A204.1 (cell line): Measurements from ENCODE around the gene SORCS2.

Source experiments
- FAIRE-seq: peaks from 2 replicates; lab custom pipeline; 2012; peaks lifted over from hg19 to GRCh38; lab: Jason Lieb, UNC

Gene SORCS2

DNA sequence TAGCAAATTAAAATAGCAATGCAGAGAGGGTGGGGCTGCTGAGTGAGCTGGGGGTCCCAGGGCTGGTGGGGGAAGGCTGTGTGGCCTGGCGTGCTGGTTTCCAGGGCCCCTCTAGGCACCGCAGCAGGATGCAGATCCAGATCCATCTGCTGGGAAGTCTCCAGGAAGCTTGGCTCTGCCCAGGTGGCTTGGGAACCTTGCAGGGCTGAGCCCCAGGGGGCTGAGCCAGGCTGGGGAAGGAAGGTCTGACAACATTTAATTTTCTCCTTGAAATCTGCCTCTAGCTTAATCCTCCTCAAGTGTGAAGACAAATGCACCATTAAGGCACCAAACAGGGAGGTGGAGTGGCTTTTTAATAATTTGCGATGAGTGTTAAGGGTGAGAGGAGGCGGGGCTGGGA lies 31.7 kb downstream of the SORCS2 start:
- no peak for FAIRE-seq

- no peak for FAIRE-seq
Measured at GRCh38 chr4:7224878-7225533, 32.7 kb downstream of the SORCS2 start.

- no peak for FAIRE-seq
Measured at GRCh38 chr4:7226439-7226838, 34.1 kb downstream of the SORCS2 start.

DNA sequence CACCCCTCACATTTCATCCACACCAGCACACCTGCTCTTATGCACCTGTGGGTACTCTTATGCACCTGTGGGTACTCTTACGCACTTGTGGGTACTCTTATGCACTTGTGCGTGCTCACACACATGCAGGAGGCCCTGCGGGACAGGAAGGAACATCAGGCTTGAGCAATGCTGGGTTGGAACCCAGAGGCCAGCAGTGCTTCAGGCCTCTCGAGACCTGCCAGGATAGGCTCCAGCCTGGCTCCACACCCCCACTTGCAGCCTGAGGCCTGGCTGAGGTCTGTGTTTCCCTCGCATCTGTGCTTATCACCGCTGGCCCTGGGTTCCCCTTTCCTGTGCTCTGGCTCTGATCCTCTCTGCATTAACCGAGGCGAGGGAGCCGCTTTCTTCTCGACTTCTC lies 34.7 kb downstream of the SORCS2 start:
- no peak for FAIRE-seq

- no peak for FAIRE-seq
Measured at GRCh38 chr4:7228734-7229133, 36.4 kb downstream of the SORCS2 start.

DNA sequence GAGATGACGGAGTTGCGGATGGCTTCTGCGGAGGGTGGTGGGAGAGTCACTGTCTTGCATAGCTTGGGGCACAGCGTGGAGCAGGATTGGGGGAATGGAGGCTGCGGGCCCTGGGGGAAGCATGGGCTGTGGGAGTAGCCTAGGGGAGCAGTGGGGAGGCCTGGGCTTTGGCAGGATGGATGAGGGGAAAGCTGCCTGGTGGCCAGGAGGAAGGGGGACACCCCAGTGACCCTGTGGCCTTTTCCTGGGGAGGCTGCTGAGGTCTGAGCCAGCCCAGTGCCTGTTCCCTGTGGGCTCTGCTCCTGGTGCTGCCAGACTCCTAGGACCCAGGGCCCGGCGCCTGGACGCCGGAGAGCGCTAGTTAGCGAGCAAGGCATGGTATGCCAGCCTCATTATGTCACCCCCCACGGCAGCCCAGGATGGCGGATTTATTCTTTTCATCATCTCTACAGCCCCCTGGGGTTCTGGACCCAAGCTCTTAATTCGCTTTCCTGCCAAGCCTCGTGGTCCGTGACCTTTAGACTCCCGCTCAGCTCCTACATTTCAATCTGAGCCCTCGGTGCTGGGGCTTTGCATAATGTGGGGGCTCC lies 39.8 kb downstream of the SORCS2 start:
- FAIRE-seq = no peak

GRCh38 chr4:7233006-7233580 lies 40.8 kb downstream of the SORCS2 start:
- no peak for FAIRE-seq

GRCh38 chr4:7233601-7234000 lies 41.3 kb downstream of the SORCS2 start:
- no peak for FAIRE-seq

GRCh38 chr4:7234355-7235029 lies 42.2 kb downstream of the SORCS2 start:
- no peak for FAIRE-seq

GRCh38 chr4:7235030-7235380 lies 42.7 kb downstream of the SORCS2 start:
- no peak for FAIRE-seq

DNA sequence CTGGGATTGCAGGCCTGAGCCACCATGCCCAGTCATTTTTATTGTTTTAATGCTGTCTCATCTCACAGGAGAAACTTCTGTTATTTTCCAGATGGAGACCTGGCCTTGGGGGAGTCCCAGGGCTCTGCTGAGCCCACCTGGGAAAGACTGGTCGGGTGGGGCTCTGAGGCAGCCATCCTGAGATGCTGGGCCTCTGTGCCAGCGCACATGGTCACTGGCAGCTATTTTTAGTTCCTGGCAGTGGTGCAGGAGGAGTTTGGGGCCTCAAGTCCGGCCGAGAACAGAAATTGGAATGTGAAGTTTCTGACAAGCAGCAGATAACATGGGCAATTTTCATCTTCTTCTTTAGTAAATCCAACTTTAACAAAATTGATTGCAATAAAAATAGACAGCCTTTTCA lies 44.5 kb downstream of the SORCS2 start:
- FAIRE-seq = no peak

DNA sequence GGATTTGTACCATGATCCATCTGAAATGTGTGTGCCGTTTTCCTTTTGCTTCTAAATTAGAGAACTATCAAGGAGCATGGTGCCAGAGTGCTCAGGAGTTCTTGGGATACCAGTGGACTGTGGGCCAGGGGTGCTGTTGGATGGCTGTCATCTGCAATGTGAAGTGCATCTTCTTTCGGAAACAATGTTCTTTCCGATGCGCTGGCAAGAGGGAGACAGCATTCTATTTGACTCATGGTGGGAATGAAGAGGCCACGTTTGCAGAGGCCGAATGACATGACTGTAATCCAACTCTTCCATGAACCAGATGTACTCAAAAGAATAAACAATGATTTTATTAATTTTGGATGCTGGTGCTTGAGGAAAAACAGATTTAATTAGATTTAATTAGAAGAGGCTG lies 45.5 kb downstream of the SORCS2 start:
- FAIRE-seq = no peak

- FAIRE-seq = no peak
Measured at GRCh38 chr4:7238300-7238960, 46.1 kb downstream of the SORCS2 start.

- FAIRE-seq = no peak
Measured at GRCh38 chr4:7239101-7239820, 46.9 kb downstream of the SORCS2 start.

DNA sequence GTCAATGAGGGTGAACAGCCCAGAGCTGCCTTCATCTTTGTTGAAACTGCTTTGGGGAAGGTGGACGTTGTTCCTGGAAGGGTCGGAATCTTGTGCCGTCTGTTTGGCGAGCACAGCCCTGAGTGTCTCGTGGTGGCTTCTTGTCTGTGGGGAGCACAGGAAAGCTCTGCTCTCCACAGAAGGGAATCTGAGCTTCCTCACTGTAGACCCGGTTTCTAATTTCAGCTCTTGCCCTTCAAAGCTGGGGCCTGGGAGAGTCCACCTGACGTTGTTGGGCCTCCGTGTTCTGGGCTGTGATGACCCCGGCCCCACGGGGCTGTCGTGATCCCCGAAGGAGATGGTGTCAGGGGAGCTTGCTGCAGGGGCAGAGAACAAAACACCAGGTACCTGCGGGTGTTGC lies 47.5 kb downstream of the SORCS2 start:
- no peak for FAIRE-seq

DNA sequence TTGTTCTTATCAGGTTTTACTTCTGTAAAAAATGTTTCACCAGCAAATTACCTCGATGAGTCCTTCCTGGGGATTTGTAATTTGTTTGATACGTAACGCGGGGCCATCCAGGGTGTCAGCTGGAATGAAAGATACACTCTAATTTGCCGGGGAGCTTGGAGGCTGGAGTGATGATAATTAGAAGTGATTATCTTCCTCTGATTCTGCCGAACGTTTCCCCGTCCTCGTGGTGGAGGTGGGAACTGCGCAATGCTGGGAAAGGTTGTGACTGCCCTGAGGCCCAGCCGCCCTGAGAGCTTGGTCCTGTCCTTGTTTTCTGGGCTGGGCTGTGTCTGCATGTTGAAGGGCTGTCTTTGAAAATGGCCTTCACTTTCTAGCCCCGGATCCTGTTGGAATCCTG lies 48.0 kb downstream of the SORCS2 start:
- no peak for FAIRE-seq

- FAIRE-seq = no peak
Measured at GRCh38 chr4:7241597-7242125, 49.3 kb downstream of the SORCS2 start.

DNA sequence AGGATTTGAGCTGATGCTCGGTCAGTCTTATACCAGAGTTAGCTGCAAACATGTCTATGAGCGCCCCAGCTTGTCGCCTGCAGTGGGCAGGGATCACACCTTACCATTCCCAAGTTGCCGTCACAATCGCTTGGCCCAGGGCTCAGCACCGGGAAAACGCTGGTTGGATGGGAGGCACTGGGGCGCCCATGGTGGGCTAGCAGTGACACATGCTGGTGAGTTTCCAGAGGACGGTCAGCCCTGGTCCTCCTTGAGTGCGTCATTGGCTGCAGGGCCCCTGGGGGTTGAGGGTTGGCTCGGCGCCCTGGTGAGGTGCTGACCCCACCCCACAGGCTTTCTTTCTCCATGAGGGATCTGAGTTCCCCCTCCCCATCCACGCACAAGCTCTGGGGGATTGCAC lies 50.4 kb downstream of the SORCS2 start:
- FAIRE-seq = no peak

DNA sequence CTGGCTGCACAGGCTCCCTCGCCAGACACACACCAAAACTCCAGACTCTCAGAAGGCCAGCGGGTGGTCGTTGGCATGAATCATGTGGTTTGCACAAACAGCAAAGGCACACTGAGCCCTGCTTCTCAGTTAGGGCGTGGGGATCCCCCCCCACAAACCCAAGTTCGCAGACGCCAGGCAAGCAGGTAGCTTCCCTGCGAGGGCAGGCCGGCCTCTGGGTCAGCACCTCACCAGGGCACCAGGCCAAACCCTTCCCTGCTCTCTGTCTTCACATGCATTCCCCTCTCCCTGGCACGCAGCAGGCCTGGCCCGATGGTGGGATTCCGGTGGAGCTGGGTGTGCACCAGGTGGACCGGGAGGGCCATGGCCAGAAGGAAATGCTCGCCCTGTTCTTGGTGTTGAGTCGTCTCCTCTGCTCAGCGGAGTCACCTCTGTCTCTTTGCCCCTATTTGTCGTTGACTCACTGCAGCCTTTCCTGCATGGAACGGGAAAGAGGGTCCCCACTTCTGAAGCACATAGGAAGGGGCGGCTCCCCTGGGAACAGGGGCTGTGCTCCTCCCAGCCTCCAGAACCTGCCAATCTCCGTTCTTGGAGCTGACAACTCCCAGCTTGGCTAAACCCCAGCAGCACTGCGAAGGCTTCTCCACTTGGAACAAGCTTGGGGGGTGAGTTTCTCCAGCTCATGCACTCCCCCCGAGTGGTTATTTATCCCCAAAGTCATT lies 51.4 kb downstream of the SORCS2 start:
- FAIRE-seq = no peak

DNA sequence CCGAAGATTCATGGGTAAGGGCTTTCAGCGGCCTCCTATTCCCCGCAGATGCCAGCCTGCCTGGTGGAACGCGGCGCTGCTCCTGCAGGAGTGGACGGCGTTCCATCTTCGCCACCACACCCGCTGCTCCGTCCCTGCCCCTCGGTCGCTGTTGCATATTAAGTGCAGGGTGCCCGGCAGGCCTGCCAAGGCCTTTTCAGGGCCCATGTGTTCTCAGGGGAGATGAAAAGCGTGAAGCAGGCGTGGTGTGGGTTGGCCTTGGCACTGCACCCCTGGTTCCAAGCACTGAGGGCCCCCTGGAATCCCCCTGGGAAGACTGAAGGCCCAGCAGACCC lies 52.0 kb downstream of the SORCS2 start:
- FAIRE-seq = no peak

DNA sequence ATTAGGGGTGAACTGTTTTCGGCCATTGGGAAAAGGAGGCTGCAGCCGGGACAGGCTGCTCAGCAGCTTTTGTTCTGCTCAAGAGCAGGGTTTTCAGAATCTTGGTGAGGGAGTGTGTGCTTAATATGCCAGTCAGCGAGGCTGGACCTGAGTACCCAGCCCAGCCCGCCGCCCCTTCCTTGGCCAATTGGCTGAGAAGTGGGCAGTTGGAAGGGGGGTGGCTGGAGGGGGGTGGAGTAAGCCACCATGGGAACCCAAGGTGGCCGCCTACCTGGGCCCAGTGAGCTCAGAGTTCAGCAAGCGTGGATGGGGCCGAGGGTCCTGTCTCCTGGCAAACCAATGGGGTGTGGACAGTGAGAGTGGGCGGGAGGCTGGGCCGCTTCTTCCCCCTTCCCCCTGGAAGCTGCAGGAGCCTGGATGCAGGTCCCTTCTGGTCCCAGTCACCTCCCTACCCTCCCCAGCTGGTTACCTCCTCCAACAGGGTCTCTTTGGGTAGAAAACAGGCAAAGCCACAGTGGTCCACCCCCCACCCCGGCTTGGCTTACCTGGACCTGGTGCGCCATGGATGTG lies 52.5 kb downstream of the SORCS2 start:
- FAIRE-seq = no peak
